ENCODE data around the gene DNAH14. TPM values are rescaled to one million over a fixed set of nuclear protein-coding genes. Genes with fewer than 3 reads are reported as not detected.

DNAH14 gene
- total RNA-seq, 2 experiments from 2014 or later: not detected

- no peak overlapping the region for H3K4me3 Mint-ChIP-seq
- no peak overlapping the region for H3K27ac Mint-ChIP-seq
- DNase-seq (no peak), ATAC-seq (no peak)
- H3K36me3 Mint-ChIP-seq (ENCODE audit: low read depth): no peaks in the 10 kb centered on the region
- peaks cover 6% of the 10 kb centered on the region for H3K27me3 Mint-ChIP-seq (ENCODE audit: low read depth)
- no peaks in the 10 kb centered on the region for H3K9me3 Mint-ChIP-seq (ENCODE audit: insufficient read depth)
- H3K4me1 Mint-ChIP-seq (ENCODE audit: low read depth): no peaks in the 10 kb centered on the region
- CTCF ChIA-PET: no interaction called here
- POLR2A ChIA-PET: no interaction called here
These were observed 321.0 kb downstream of the DNAH14 start for GRCh38 chr1:225250432-225250831.

GRCh38 chr1:225253173-225253572 lies 323.7 kb downstream of the DNAH14 start:
- Mint-ChIP-seq H3K36me3 (ENCODE audit: low read depth) (no peaks in the 10 kb centered on the region), H3K27ac (no peak overlapping the region), H3K4me1 (ENCODE audit: low read depth) (no peaks in the 10 kb centered on the region), H3K9me3 (ENCODE audit: insufficient read depth) (no peaks in the 10 kb centered on the region), H3K4me3 (no peak overlapping the region), H3K27me3 (ENCODE audit: low read depth) (peaks cover 6% of the 10 kb centered on the region)
- CTCF ChIA-PET: no interaction called here
- DNase-seq (no peak), ATAC-seq (no peak)
- POLR2A ChIA-PET: no interaction called here

GRCh38 chr1:225253784-225254183 lies 324.3 kb downstream of the DNAH14 start:
- Mint-ChIP-seq H3K4me3 (no peak overlapping the region), H3K27me3 (ENCODE audit: low read depth) (peaks cover 6% of the 10 kb centered on the region), H3K36me3 (ENCODE audit: low read depth) (no peaks in the 10 kb centered on the region), H3K9me3 (ENCODE audit: insufficient read depth) (no peaks in the 10 kb centered on the region), H3K27ac (no peak overlapping the region), H3K4me1 (ENCODE audit: low read depth) (no peaks in the 10 kb centered on the region)
- CTCF ChIA-PET: no interaction called here
- POLR2A ChIA-PET: no interaction called here
- no peak for DNase-seq
- no peak for ATAC-seq

GRCh38 chr1:225254676-225255075 lies 325.2 kb downstream of the DNAH14 start:
- DNase-seq: no peak
- ATAC-seq: no peak
- no peaks in the 10 kb centered on the region for H3K36me3 Mint-ChIP-seq (ENCODE audit: low read depth)
- no peaks in the 10 kb centered on the region for H3K4me1 Mint-ChIP-seq (ENCODE audit: low read depth)
- no peak overlapping the region for H3K27ac Mint-ChIP-seq
- no peaks in the 10 kb centered on the region for H3K9me3 Mint-ChIP-seq (ENCODE audit: insufficient read depth)
- ChIA-PET CTCF (no interaction called here), POLR2A (no interaction called here)
- no peak overlapping the region for H3K4me3 Mint-ChIP-seq
- peaks cover 6% of the 10 kb centered on the region for H3K27me3 Mint-ChIP-seq (ENCODE audit: low read depth)

- no peak overlapping the region for H3K27ac Mint-ChIP-seq
- no peak for ATAC-seq
- H3K4me1 Mint-ChIP-seq (ENCODE audit: low read depth): no peaks in the 10 kb centered on the region
These were observed 327.6 kb downstream of the DNAH14 start for GRCh38 chr1:225257081-225257480.

GRCh38 chr1:225258811-225259210 lies 329.3 kb downstream of the DNAH14 start:
- ChIA-PET CTCF (no interaction called here), POLR2A (no interaction called here)
- ATAC-seq: no peak
- Mint-ChIP-seq H3K9me3 (ENCODE audit: insufficient read depth) (no peaks in the 10 kb centered on the region), H3K36me3 (ENCODE audit: low read depth) (no peaks in the 10 kb centered on the region), H3K27ac (no peak overlapping the region), H3K4me1 (ENCODE audit: low read depth) (no peaks in the 10 kb centered on the region), H3K27me3 (ENCODE audit: low read depth) (peaks cover 3% of the 10 kb centered on the region), H3K4me3 (no peak overlapping the region)
- DNase-seq: no peak

More at GRCh38 chr1:225257081-225257480, 327.6 kb downstream of the DNAH14 start:
- POLR2A ChIA-PET: no interaction called here
- Mint-ChIP-seq H3K4me3 (no peak overlapping the region), H3K9me3 (ENCODE audit: insufficient read depth) (no peaks in the 10 kb centered on the region), H3K36me3 (ENCODE audit: low read depth) (no peaks in the 10 kb centered on the region), H3K27me3 (ENCODE audit: low read depth) (peaks cover 6% of the 10 kb centered on the region)
- no peak for DNase-seq
- CTCF ChIA-PET: no interaction called here

- H3K27ac Mint-ChIP-seq: no peak overlapping the region
- no peaks in the 10 kb centered on the region for H3K27me3 Mint-ChIP-seq (ENCODE audit: low read depth)
- H3K36me3 Mint-ChIP-seq (ENCODE audit: low read depth): no peaks in the 10 kb centered on the region
- CTCF ChIA-PET: no interaction called here
- ATAC-seq (no peak), DNase-seq (no peak)
- no peak overlapping the region for H3K4me3 Mint-ChIP-seq
- no peaks in the 10 kb centered on the region for H3K4me1 Mint-ChIP-seq (ENCODE audit: low read depth)
- POLR2A ChIA-PET: no interaction called here
- no peaks in the 10 kb centered on the region for H3K9me3 Mint-ChIP-seq (ENCODE audit: insufficient read depth)
These were observed 330.1 kb downstream of the DNAH14 start for GRCh38 chr1:225259542-225259941.

- Mint-ChIP-seq H3K4me1 (ENCODE audit: low read depth) (no peaks in the 10 kb centered on the region), H3K4me3 (no peak overlapping the region), H3K27ac (no peak overlapping the region), H3K27me3 (ENCODE audit: low read depth) (no peaks in the 10 kb centered on the region), H3K36me3 (ENCODE audit: low read depth) (no peaks in the 10 kb centered on the region), H3K9me3 (ENCODE audit: insufficient read depth) (no peaks in the 10 kb centered on the region)
- ChIA-PET POLR2A (no interaction called here), CTCF (no interaction called here)
- no peak for ATAC-seq
- no peak for DNase-seq
These were observed 330.8 kb downstream of the DNAH14 start for GRCh38 chr1:225260319-225260718.

GRCh38 chr1:225277445-225277844 lies 348.0 kb downstream of the DNAH14 start:
- no peaks in the 10 kb centered on the region for H3K36me3 Mint-ChIP-seq (ENCODE audit: low read depth)
- ChIA-PET CTCF (no interaction called here), POLR2A (interaction anchor here (0.7 kb wide), 1 partner anchor 1305 kb away, joined by 3 read pairs; no protein-coding TSS in a partner anchor)
- H3K27me3 Mint-ChIP-seq (ENCODE audit: low read depth): no peaks in the 10 kb centered on the region
- ATAC-seq (no peak), DNase-seq (no peak)
- H3K4me3 Mint-ChIP-seq: no peak overlapping the region
- no peaks in the 10 kb centered on the region for H3K4me1 Mint-ChIP-seq (ENCODE audit: low read depth)
- H3K9me3 Mint-ChIP-seq (ENCODE audit: insufficient read depth): no peaks in the 10 kb centered on the region
- no peak overlapping the region for H3K27ac Mint-ChIP-seq

GRCh38 chr1:225280563-225280962 lies 351.1 kb downstream of the DNAH14 start:
- Mint-ChIP-seq H3K27me3 (ENCODE audit: low read depth) (no peaks in the 10 kb centered on the region), H3K9me3 (ENCODE audit: insufficient read depth) (no peaks in the 10 kb centered on the region), H3K4me1 (ENCODE audit: low read depth) (no peaks in the 10 kb centered on the region), H3K36me3 (ENCODE audit: low read depth) (no peaks in the 10 kb centered on the region), H3K27ac (no peak overlapping the region), H3K4me3 (no peak overlapping the region)
- DNase-seq (no peak), ATAC-seq (no peak)
- ChIA-PET POLR2A (no interaction called here), CTCF (no interaction called here)

GRCh38 chr1:225290244-225290643 lies 360.8 kb downstream of the DNAH14 start:
- DNase-seq (no peak), ATAC-seq (no peak)
- POLR2A ChIA-PET: no interaction called here
- CTCF ChIA-PET: no interaction called here
- H3K36me3 Mint-ChIP-seq (ENCODE audit: low read depth): no peaks in the 10 kb centered on the region
- peaks cover 4% of the 10 kb centered on the region for H3K27me3 Mint-ChIP-seq (ENCODE audit: low read depth)
- peaks cover 9% of the 10 kb centered on the region for H3K9me3 Mint-ChIP-seq (ENCODE audit: insufficient read depth)
- no peak overlapping the region for H3K27ac Mint-ChIP-seq
- no peaks in the 10 kb centered on the region for H3K4me1 Mint-ChIP-seq (ENCODE audit: low read depth)
- no peak overlapping the region for H3K4me3 Mint-ChIP-seq

GRCh38 chr1:225299624-225300023 lies 370.1 kb downstream of the DNAH14 start:
- Mint-ChIP-seq H3K4me1 (ENCODE audit: low read depth) (no peaks in the 10 kb centered on the region), H3K36me3 (ENCODE audit: low read depth) (no peaks in the 10 kb centered on the region), H3K9me3 (ENCODE audit: insufficient read depth) (peaks cover 6% of the 10 kb centered on the region), H3K27ac (no peak overlapping the region), H3K4me3 (no peak overlapping the region), H3K27me3 (ENCODE audit: low read depth) (peaks cover 2% of the 10 kb centered on the region)
- no peak for DNase-seq
- POLR2A ChIA-PET: no interaction called here
- CTCF ChIA-PET: interaction anchor here (1.9 kb wide), 1 partner anchor 21 kb away, joined by 4 read pairs; no protein-coding TSS in a partner anchor
- ATAC-seq: no peak

- Mint-ChIP-seq H3K4me3 (no peak overlapping the region), H3K36me3 (ENCODE audit: low read depth) (no peaks in the 10 kb centered on the region), H3K27ac (no peak overlapping the region), H3K27me3 (ENCODE audit: low read depth) (peaks cover 2% of the 10 kb centered on the region), H3K9me3 (ENCODE audit: insufficient read depth) (no peaks in the 10 kb centered on the region), H3K4me1 (ENCODE audit: low read depth) (no peaks in the 10 kb centered on the region)
- ATAC-seq: no peak
- POLR2A ChIA-PET: no interaction called here
- no peak for DNase-seq
- CTCF ChIA-PET: interaction anchor here (1.9 kb wide), 1 partner anchor 20 kb away, joined by 4 read pairs; no protein-coding TSS in a partner anchor
These were observed 370.9 kb downstream of the DNAH14 start for GRCh38 chr1:225300381-225300780.

All from activated CD8-positive, alpha-beta T cell treated with anti-CD3 and anti-CD28 coated beads, Interleukin-2, amount 10 ng/mL, durations not matched to agents 7 days and 5 days (primary cell).